Measurements from ENCODE around the gene JMJD1C.

Gene JMJD1C

DNA sequence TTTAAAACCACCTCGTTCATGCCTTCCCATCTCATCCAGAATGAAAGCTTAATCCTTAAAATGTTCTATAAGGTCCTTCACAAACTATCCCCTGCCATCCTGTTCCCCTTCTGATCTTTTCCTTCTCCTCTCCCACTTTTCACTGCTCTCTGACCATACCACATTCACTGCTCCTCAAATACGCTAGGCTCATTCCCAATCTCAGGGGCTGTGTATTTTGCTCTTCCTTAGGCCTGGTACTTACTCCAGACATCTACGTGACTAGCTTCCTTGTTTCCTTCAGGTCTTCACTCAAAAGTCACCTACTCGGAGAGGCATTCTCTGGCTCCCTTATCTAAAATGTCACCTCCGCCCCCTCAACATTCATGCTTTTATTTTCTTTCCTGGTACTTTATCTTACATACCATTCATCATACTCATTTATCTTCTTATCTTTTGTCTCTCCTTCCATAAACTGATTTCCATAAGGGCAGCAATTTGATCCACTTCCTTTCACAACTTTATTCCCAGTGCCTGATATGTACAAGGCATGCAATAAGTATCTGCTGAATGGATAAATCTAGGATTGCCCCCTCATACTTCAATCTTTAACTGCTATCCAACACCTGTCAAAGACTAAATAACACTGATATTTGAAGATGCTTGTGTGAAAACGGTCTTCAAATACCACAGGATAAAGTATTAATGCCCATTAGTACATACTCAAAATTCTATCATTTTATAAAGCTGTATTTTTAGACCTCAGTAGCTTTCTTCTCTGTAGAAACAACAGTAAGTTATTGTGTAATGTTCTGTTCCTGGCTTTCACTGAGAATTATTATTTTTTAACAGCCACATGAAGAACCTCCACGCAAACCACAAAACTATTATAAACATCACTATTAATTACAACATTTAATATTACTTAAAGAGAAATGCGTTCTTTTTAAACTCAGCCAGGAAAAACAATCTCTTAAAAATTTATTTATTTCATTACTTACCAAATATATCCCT is 27.0 kb downstream of the JMJD1C start:
- H3K4me1 Mint-ChIP-seq, result peaks cover 17 to 23% of the 10 kb centered on the region in 2 donors

DNA sequence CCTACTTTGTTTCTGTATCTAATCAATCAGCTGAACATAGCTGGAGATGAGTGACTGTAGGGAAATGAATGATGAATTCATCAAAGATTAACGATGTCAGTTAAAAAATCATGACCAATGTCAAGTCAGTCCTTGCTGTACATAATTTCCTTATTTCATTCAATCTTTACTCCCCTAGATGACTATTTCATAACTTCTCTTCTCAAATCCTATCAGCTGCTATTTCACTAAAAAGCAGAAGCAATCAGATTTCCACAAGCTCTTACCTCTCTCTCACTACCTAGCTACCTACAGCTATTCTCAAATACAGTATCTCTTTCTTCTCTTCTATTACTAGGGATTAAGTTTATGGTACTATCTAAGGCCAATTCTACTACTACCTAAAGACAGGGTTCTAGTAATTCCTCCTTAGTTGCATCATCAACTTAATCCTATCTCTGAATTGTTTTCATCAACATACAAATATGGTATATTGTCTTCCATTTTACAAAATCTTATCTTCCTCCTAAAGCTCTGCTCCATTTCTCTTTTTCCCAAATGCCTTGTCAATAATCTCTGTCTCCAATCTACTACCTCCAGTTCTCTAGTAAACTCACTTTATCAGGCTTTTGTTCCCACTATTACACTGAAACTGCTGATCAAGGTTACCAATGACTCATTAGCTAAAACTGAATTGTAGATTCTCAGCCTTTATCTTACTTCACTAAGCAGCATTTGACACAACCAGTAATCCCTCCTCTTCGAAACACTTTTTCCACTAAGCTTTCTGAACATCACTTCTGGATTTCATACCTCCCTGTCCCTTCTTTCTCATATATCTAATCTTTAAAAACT is 28.4 kb downstream of the JMJD1C start:
- Mint-ChIP-seq H3K36me3 (peaks cover 0 to under 1% of the 10 kb centered on the region in 2 donors), H3K4me1 (peaks cover 14 to 15% of the 10 kb centered on the region in 2 donors), H3K27me3 (no peaks in the 10 kb centered on the region), H3K27ac (no peak overlapping the region), H3K9me3 (no peaks in the 10 kb centered on the region), H3K4me3 (no peak overlapping the region)
- DNase-seq (no peak), ATAC-seq (replicated peaks) (peak in 1 of 2 donors; percentile 41)

More for the DNA sequence above, 27.0 kb downstream of the JMJD1C start:
- H3K36me3 Mint-ChIP-seq, result no peaks in the 10 kb centered on the region
- H3K9me3 Mint-ChIP-seq, result no peaks in the 10 kb centered on the region
- H3K4me3 Mint-ChIP-seq, result no peak overlapping the region
- no peak for ATAC-seq (replicated peaks)
- H3K27ac Mint-ChIP-seq, result no peak overlapping the region
- DNase-seq, result no peak
- H3K27me3 Mint-ChIP-seq, result no peaks in the 10 kb centered on the region

DNA sequence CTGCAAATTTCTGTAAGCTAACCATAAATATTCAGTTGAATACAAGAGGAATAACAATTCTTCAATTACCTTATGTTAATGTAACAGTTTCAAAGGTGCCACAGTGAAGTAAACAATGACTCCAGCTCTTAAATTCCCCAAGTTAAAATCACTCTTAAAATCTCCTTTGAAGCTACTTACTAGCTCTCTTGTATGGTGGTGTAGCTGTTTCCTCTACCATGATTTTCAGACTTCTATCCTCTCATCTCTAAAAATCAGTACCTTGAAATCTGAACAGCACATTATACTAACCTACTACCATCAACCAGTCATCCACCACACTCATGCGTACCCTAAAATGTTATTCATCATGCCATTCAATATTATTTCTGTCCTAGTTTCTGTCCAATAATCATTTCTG is 29.6 kb downstream of the JMJD1C start:
- no peak for DNase-seq
- Mint-ChIP-seq H3K27me3 (no peaks in the 10 kb centered on the region), H3K9me3 (peaks cover 0 to 1% of the 10 kb centered on the region in 2 donors), H3K4me1 (peaks cover 17 to 19% of the 10 kb centered on the region in 2 donors), H3K27ac (no peak overlapping the region), H3K36me3 (peaks cover 2 to 9% of the 10 kb centered on the region in 2 donors), H3K4me3 (no peak overlapping the region)
- ATAC-seq (replicated peaks), result no peak

DNA sequence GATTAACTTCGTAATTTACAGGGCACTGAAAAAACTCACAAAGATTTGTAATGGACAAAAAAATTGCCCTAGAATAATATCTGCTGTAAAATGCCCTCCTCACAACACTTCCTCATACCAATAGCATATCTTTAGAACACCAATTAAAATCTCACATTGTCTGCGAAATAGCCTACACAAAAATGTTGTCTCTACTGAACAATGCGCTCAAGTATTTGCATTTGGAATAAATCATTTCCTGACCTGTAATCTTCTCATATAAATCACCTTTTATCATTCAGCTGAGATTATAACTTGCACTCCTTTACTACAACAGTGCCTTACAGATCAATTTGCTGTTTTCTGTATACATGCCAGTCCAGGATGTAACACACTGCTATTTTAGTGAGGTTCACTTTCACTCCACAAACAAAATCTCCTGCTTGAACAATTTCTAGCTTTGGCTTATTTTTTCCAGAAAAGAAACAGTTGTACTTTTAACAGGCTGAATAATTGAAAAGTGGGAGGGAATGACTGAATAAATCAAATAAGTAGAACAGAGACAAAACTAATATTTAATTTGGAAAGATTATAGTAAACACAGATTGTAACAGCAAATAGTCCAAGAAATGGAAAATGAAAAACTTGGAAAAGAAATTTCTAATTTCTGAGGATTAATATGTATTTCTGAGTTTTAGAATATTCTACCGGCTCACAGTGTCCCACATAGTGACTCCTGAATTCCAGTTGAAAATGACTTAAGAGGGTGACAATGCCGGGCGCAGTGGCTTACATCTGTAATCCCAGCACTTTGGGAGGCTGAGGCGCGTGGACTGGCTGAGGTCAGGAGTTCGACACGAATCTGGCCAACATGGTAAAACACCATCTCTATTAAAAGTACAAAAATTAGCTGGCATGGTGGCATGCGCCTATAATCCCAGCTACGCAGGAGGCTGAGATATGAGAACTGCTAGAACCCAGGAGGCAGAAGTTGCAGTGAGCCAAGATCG is 30.6 kb downstream of the JMJD1C start:
- Mint-ChIP-seq H3K36me3 (peaks cover 6 to 17% of the 10 kb centered on the region in 2 donors), H3K4me3 (no peak overlapping the region), H3K27ac (no peak overlapping the region), H3K4me1 (peaks cover 20 to 25% of the 10 kb centered on the region in 2 donors), H3K9me3 (peaks cover 0 to 1% of the 10 kb centered on the region in 2 donors), H3K27me3 (no peaks in the 10 kb centered on the region)
- no peak for ATAC-seq (replicated peaks)
- no peak for DNase-seq

DNA sequence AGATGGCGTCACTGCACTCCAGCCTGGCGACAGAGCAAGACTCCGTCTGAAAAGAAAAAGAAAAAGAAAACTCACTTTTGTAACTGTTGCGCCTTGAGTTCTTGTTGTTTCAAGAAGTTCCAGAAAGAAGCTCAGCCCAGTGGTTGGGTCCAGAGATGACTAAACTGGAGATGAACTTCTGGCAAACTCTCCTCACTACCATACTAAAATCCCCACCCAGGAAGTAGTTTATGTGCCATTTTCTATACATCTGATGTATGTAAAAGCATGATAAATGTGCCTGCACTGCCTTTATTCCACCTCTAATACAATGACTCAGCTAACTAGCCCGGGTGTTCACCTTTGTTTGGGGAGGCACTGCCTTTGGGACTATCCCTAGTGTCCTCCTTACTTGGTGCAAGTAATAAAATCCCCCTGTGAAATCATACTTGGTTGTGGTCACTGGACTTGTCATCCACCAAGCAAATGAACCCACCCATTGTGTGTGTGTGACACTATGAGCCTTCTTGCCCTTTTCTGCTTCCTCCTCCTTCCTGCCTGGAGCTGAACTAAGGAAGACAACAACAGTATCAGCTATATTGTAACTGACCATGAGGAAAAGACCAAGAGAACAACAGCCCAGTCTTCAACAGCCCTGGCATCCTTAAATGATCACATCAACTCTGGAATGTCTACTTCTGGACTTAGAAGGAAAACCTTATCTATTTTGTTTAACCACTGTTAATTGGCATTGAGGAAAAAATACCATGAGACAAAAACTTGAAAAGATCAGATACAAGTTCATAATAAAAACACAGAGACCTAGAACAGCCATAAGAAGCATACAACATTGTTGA is 33.6 kb downstream of the JMJD1C start:
- H3K4me1 Mint-ChIP-seq, result peaks cover 23 to 38% of the 10 kb centered on the region in 2 donors
- H3K27me3 Mint-ChIP-seq, result no peaks in the 10 kb centered on the region
- ATAC-seq (replicated peaks) (peak; percentile 58 to 82), DNase-seq (no peak)
- H3K27ac Mint-ChIP-seq, result no peak overlapping the region
- H3K9me3 Mint-ChIP-seq, result peaks cover 0 to 1% of the 10 kb centered on the region in 2 donors
- peaks cover 10 to 22% of the 10 kb centered on the region in 2 donors for H3K36me3 Mint-ChIP-seq
- H3K4me3 Mint-ChIP-seq, result no peak overlapping the region

DNA sequence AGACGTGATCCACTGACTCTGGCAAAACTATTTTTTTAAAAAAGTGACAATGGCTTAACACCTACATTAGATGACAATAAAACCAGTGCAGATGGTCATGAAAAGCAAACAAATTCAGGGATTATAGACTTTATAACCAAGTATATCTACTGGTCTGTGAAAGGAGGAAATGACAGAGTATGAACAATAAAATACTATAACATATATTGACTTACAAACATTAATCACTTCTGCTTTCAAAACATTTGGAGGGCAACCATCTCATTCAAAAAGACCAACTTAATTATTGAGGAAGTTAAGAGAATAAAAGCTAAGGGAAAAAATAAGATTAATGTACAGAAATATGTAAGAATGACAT is 34.8 kb downstream of the JMJD1C start:
- DNase-seq (no peak), ATAC-seq (replicated peaks) (no peak)
- peaks cover 0 to 1% of the 10 kb centered on the region in 2 donors for H3K9me3 Mint-ChIP-seq
- H3K4me3 Mint-ChIP-seq, result no peak overlapping the region
- no peaks in the 10 kb centered on the region for H3K27me3 Mint-ChIP-seq
- H3K4me1 Mint-ChIP-seq, result peaks cover 23 to 38% of the 10 kb centered on the region in 2 donors
- H3K36me3 Mint-ChIP-seq, result peaks cover 10 to 22% of the 10 kb centered on the region in 2 donors
- H3K27ac Mint-ChIP-seq, result no peak overlapping the region

DNA sequence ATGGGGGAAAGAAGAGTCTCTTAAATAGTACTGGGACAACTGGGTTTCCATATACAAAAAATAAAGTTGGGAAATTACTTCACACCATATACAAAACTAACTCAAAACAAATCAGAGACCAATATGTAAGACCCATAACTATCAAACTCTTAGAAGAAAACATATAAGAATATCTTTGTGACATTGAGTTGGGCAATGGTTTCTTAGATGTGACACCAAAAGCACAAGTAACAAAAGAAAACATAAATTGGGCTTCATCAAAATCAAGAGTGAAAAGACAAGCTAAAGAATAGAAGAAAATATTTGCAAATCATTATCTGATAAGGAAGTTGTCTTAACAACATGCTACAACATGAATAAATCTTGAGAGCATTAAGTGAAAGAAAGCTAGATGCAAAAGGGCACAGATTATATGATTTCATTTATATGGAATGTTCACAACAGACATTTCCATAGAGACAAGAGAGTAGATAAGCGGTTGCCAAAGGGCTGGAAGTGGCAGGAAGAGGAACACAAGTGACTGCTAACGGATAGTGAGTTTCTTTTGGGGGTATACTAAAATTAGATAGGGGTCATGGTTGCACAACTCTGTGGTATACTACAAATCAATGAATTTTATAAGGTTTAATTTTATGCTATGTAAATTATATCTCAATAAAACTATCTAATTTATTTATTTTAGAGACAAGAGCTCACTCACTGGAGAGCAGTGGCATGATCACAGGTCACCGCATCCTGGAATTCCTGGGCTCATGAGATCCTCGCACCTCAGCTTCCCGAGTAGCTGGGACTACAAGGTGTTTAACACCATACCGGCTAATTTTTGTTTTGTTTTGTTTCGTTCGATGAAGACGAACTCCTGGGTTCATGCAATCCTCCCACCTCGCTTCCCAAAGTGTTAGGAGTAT is 35.4 kb downstream of the JMJD1C start:
- Mint-ChIP-seq H3K9me3 (peaks cover 0 to 1% of the 10 kb centered on the region in 2 donors), H3K36me3 (peaks cover 10 to 22% of the 10 kb centered on the region in 2 donors), H3K27ac (no peak overlapping the region), H3K4me1 (peaks cover 23 to 38% of the 10 kb centered on the region in 2 donors), H3K4me3 (no peak overlapping the region), H3K27me3 (no peaks in the 10 kb centered on the region)
- ATAC-seq (replicated peaks) (no peak), DNase-seq (no peak)

DNA sequence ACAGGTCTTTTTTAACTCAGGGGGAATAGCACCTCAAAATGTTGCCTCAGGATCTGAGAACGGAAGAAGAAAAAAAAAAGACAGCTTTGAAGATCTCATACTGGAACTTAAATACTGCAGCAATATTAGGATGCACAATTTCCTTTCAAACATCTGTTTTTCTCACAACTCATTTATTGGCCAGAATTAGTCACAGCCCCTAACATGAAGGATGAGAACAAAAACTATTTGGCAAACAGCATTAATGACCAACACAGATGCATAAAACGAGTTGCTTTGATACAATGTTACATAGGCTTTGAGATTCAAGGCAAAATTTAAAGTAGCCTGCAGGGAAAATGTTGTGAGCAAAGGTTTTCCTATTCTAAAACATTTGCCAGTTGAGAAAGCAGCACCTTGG is 36.5 kb downstream of the JMJD1C start:
- DNase-seq, result no peak
- no peak overlapping the region for H3K27ac Mint-ChIP-seq
- ATAC-seq (replicated peaks), result no peak

DNA sequence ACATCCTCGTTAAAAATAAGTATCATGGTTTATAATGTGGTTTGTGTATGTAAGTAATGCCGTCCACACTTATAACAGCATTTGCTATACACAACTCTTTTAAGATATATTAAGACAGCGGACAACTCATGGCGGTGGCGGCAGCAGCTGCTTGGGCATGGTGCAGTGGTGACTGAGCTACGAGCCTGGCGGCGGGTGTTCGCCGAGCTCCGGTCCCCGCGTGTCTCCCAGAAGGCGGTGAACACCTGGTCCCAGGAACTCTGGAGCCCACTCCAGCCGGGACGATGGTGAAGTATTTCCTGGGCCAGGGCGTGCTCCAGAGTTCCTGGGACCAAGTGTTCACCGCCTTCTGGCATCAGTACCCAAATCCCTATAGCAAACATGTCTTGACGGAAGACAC is 38.8 kb downstream of the JMJD1C start:
- Mint-ChIP-seq H3K4me3 (no peak overlapping the region), H3K27ac (no peak overlapping the region), H3K36me3 (peaks cover 10 to 22% of the 10 kb centered on the region in 2 donors), H3K9me3 (no peaks in the 10 kb centered on the region), H3K4me1 (peaks cover 17 to 44% of the 10 kb centered on the region in 2 donors), H3K27me3 (no peaks in the 10 kb centered on the region)
- ATAC-seq (replicated peaks) (no peak), DNase-seq (no peak)

More for the DNA sequence above, 36.5 kb downstream of the JMJD1C start:
- H3K4me1 Mint-ChIP-seq, result peaks cover 19 to 38% of the 10 kb centered on the region in 2 donors
- H3K27me3 Mint-ChIP-seq, result no peaks in the 10 kb centered on the region
- peaks cover 0 to 1% of the 10 kb centered on the region in 2 donors for H3K9me3 Mint-ChIP-seq
- no peak overlapping the region for H3K4me3 Mint-ChIP-seq
- H3K36me3 Mint-ChIP-seq, result peaks cover 10 to 22% of the 10 kb centered on the region in 2 donors

DNA sequence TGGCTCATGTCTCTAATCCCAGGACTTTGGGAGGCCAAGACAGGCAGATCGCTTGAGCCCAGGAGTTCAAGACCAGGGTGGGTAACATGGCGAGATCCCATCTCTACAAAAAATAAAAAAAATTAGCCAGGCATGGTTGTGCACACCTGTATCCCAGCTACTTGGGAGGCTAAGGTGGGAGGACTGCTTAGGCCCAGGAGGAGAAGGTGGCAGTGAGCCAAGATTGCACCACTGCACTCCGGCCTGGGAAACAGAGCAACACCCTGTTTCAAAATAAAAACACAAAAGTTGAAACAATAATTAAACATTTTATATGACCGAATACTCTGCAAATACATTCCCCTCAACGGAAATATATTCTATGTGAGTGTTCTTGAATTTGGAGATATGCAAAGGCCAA is 40.3 kb downstream of the JMJD1C start:
- Mint-ChIP-seq H3K27me3 (no peaks in the 10 kb centered on the region), H3K36me3 (peaks cover 7 to 13% of the 10 kb centered on the region in 2 donors), H3K4me1 (peaks cover 18 to 41% of the 10 kb centered on the region in 2 donors), H3K27ac (no peak overlapping the region), H3K9me3 (no peaks in the 10 kb centered on the region), H3K4me3 (no peak overlapping the region)
- ATAC-seq (replicated peaks), result no peak
- no peak for DNase-seq

DNA sequence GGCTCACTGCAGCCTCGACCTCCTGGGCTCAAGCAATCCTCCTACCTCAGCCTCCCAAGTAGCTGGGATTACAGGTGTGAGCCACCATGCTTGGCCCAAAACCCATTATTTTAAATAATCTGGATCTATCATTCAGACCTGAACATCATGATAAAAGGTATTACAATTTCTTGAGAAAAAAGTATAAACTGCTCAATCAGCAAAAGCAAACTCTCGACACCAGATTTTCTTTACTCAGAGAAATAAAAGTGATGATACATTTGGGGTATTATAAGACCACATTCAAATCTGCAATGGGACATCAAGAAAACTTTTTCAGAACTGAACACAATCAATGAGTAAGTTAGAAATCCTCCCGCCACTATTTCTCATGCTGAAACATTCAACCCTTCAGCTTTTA is 41.2 kb downstream of the JMJD1C start:
- no peak overlapping the region for H3K4me3 Mint-ChIP-seq
- no peak overlapping the region for H3K27ac Mint-ChIP-seq
- DNase-seq (no peak), ATAC-seq (replicated peaks) (no peak)
- H3K27me3 Mint-ChIP-seq, result no peaks in the 10 kb centered on the region
- peaks cover 4 to 8% of the 10 kb centered on the region in 2 donors for H3K36me3 Mint-ChIP-seq
- peaks cover 15 to 39% of the 10 kb centered on the region in 2 donors for H3K4me1 Mint-ChIP-seq
- H3K9me3 Mint-ChIP-seq, result no peaks in the 10 kb centered on the region

DNA sequence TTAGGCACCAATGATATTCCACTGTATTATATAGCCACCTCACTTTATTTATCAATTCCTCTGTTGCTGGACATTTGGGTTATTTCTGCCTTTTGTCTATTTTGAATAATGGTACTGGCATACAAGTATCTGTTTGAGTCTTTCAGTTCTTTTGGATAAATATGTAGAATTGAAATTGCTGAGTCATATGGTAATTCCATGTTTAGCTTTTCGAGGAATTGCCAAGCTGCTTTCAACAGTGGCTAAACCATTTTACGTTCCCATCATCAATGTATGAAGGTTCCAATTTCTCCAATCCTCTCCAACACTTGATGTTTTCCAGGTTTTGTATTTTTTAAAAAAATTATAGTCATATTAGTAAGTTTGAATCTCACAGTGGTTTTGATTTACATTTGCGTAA is 42.3 kb downstream of the JMJD1C start:
- H3K36me3 Mint-ChIP-seq, result peaks cover 2 to 8% of the 10 kb centered on the region in 2 donors

More for the DNA sequence above, 42.3 kb downstream of the JMJD1C start:
- ATAC-seq (replicated peaks) (no peak), DNase-seq (no peak)
- Mint-ChIP-seq H3K4me1 (peaks cover 13 to 32% of the 10 kb centered on the region in 2 donors), H3K27ac (peak overlapping the region; percentile 73), H3K27me3 (no peaks in the 10 kb centered on the region), H3K4me3 (no peak overlapping the region), H3K9me3 (no peaks in the 10 kb centered on the region)

Measured in stimulated activated naive B cell treated with anti-CD40 and anti-IgM and Interleukin-4, amounts not matched to agents 10 μg/mL and 1 μg/mL and 100 μg/mL, for 72 hours (primary cell).